Measurements from ENCODE around the gene KRTAP20-3.

Gene KRTAP20-3

DNA sequence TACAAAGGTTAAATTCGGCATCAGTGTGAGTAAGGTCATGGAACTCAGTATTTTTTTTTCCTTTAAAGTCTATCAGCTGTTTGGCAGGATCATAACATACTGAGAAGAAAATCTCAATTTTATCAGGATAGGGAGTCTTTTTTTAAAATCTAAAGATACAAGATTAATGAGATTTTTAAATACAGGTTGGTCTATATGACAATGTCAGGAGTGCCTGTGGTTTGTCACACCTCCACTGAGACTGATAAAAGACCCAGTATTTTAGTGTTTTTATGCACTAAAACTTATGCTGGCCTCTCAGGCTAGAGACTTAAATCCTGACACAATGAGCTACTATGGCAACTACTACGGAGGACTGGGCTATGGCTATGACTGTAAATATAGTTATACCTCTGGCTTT, at the start of gene KRTAP20-3:
TSS of gene KRTAP20-3 (plus strand) at position 301 of the 400 bp plus-strand sequence.
- DNase-seq (ENCODE audit: low read depth in 2 of 2), result no peak

DNA sequence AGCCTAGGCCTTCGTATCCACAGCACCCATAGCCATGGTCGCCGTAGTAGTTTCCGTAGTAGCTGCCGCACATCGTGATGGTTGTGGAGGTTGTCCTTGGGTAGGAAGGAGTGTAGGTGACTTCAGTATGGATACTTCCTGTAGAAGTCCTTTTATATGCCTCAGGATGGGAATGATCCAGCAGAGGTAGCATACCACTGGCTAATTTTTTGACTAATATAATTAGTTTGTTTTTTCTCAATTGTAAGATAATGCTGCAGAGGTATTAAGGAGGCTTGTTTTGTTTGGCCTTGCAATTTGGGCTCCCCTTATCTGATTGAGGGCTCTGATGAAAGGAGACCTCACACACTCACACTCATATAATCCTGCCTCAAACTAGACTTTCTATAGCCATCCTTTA, 43.9 kb upstream of the KRTAP20-3 start, which contains the start of gene KRTAP6-2:
TSS of gene KRTAP6-2 (minus strand) at position 101 of the 400 bp plus-strand sequence. CDS start at position 73, 28 bp downstream.
- no peak for DNase-seq (ENCODE audit: low read depth in 2 of 2)

DNA sequence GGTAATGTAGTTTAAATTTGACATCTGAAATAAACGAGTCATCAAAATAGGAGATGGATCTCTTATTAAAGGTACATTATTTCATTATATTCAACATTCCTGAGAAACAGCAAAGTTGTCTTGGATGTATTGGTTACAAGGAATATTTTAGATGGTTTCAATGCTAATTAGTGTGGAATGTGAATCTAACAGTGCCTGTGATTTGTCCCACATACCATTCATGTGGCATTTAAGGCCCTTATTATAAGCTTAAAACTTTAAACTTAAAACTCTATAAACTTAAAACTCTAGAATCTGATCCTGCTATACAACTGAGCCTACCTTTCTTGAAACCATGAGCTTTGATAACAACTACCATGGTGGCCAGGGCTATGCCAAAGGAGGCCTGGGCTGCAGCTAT, 41.9 kb upstream of the KRTAP20-3 start, which contains the start of gene KRTAP22-1:
TSS of gene KRTAP22-1 (plus strand) at position 301 of the 400 bp plus-strand sequence.
- no peak for DNase-seq (ENCODE audit: low read depth in 2 of 2)

DNA sequence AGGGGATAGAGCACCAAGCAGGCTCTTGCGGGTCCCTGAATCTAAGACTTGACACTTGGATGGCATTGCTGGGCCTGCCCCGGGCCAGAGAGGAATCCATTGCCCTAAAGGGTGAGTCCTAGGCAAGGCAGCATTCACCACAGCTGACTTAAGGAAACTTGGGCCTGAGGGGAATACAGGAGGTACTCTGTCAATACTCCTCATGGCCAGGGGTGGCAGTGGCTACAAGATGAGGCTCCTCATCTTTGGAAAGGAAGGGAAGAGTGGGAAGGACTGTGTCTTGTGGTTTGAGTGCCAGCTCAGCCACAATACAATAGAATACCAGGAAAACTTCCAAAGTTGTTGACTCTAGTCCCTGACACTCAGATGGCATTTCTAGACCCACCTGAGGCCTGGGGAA, 36.7 kb upstream of the KRTAP20-3 start:
- DNase-seq (ENCODE audit: low read depth in 2 of 2), result no peak

DNA sequence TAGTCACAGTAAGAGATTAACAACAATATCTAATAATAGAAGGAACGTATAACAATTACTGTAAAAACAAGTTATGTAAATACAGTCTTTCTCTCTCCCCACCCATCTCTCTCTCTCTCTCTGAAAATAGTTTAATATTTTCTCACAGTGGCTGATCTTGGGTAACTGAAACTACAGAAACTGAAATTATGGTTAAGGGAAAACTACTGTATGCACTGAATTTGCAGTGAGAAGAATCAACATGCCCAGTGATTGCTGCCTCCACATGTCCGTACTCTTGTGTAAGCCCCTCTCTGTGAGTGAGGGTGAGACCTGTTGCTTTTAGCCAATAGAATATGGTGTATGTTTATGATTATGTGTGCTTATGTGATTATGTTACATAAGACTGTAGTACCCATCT, 30.5 kb upstream of the KRTAP20-3 start:
- no peak for DNase-seq (ENCODE audit: low read depth in 2 of 2)

DNA sequence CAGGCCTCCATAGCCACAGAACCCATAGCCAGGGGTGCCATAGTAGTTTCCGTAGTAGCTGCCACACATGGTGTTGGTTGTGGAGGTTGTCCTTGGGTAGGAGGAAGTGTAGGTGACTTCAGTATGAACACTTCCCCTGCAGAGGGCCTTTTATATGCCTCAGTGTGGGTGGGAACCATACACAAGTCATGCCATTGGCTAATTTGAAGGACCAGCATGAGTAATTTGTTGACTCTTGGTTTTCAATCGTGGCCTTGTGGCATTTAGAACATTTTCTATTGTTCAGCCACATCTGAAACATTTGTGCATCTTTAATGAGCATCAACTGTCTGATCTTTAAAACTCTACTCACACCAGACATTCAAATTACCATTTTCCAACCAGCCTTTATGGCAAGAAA, 28.8 kb upstream of the KRTAP20-3 start, which contains the start of gene KRTAP6-1:
TSS of gene KRTAP6-1 (minus strand) at position 95 of the 400 bp plus-strand sequence. CDS start at position 69, 26 bp downstream.
- DNase-seq (ENCODE audit: low read depth in 2 of 2), result no peak

DNA sequence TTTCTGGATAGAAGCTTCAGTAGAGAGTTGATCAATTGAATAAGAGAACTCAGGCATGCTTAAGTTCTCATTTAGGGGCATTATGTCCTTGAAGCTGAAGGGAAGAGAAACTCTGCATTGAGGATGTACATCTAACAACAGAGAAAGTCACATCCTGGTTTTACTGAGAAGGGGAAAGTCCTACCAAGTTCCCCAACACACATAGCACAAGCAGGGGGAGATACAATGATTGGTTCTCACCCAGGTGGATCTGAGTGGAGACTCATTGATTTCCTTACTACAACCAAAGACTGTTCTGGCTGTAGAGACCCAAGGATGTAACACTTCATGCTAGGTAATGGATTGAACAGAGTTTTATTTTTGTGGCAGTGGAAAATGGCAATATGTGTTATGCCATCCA, 27.5 kb upstream of the KRTAP20-3 start:
- DNase-seq (ENCODE audit: low read depth in 2 of 2), result no peak

DNA sequence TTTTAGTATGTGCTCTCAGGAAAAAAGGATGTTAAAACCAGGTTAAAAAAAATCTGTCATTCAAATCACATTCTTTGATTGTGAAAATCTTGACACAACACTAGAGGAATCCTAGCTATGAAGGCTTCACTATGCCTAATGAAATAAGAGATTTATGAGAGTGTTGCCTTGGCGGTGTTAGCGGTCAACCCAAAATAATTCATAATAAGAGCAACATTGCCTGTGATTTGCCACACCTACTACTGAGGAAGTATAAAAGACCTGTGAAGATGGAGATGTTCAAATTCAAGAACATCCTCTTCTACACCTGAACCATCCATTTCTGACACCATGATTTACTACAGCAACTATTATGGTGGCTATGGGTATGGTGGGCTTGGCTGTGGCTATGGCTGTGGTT, 26.5 kb upstream of the KRTAP20-3 start, which contains the start of gene KRTAP20-1:
TSS of gene KRTAP20-1 (plus strand) at position 301 of the 400 bp plus-strand sequence. CDS start at position 331, 30 bp downstream.
- DNase-seq (ENCODE audit: low read depth in 2 of 2), result no peak

DNA sequence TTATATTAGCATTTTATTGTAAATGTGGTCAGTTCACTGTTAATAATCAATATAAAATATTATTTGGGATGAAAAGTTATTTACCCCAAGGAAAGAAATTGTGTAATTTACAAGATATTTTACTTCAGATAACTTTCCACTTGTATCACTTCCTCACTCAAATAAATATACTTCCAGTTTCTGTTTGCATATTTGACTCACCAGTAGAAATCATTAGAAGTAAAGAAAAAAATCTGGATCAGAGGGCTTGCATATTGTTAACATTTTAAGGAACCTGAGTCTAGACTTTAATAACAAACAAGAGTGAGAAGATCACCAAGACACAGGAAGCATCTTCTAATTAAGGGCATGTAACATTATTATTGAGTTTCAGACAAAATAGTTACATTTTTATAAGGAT, 22.6 kb upstream of the KRTAP20-3 start:
- DNase-seq (ENCODE audit: low read depth in 2 of 2), result no peak

DNA sequence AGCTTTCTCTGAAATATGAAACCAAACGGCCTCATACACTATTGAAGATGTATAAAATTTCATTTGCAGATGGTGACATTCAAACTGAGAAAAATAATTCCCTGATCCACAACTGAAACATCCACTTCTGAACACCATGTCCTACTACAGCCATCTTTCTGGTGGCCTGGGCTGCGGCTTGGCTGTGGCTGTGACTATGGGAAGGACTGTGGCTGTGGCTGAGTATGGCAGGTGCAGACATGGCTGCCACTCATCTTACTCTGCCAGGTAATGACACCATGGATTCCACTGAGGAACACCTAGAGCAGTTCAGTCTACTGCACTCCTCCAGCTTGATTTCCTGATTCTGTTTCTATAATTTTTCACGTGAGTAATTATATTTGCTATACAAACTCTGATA, 22.1 kb upstream of the KRTAP20-3 start, which contains the start of gene KRTAP20-4:
TSS of gene KRTAP20-4 (plus strand) at position 106 of the 400 bp plus-strand sequence.
- DNase-seq (ENCODE audit: low read depth in 2 of 2), result no peak

DNA sequence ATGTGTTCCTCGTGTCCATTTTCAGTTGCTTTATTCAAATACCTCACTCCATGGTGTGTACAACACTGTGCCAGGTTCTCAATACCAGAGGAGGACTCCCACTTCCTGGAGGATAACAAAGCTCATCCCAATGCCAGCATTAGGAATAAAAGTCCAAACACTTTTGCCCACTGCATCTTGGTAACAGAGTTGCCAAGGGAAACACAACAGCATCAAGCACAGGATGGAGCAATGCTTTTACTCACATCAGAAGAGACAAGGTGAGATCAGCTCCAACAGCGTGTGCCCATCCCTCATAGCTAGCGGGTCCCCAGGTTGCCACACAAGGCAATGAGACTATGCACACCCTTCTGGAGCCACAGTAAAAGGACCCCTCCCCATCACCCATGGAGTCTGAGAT, 19.3 kb upstream of the KRTAP20-3 start:
- DNase-seq (ENCODE audit: low read depth in 2 of 2), result no peak

DNA sequence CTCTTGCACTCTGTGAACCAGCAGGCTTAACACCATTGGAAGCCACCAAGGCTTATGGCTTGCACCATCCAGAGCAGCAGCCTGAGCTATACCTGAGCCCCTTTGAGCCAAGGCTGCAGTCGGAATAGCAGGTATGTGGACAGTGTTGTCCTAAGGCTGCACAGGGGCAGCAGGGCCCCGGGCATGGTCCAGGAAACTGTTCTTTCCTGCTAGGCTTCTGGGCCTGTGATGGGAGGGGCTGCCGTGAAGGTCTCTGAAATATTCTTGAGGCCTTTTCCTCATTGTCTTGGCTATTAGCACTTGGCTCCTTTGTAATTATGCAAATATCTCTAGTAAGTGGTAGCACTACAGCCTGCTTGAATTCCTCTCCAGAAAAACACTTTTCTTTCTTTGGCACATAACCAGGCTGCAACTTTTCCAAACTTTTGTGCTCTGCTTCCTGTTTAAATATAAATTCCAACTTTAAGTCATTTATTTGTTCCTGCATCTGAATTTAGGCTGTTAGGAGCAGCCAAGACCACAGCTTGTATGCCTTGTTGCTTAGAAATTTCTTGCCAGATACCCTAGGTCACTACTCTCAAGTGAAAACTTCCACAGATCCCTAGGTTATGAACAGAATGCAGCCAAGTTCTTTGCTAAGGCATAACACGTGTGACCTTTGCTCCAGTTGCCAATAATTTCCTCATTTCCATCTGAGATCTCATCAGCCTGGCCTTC, 17.1 kb upstream of the KRTAP20-3 start:
- DNase-seq (ENCODE audit: low read depth in 2 of 2), result no peak

DNA sequence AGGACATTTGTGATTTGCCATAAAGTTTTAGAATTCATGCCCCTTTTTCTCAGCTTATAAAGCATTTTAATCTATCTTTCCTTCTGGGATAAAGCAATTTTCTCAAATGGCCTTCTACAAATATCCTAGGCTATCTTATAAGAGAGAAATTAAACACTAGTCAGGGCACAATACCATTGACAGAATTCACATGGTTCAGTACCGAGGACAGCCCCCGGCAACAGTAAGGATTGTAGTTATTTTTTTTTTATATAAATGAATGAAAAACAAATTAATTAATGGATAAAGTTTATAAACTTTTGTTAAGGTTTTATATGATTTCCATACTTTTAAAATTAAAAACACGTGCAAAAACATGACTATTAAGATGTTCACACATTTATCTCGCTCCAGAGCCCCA, 14.6 kb upstream of the KRTAP20-3 start:
- no peak for DNase-seq (ENCODE audit: low read depth in 2 of 2)

DNA sequence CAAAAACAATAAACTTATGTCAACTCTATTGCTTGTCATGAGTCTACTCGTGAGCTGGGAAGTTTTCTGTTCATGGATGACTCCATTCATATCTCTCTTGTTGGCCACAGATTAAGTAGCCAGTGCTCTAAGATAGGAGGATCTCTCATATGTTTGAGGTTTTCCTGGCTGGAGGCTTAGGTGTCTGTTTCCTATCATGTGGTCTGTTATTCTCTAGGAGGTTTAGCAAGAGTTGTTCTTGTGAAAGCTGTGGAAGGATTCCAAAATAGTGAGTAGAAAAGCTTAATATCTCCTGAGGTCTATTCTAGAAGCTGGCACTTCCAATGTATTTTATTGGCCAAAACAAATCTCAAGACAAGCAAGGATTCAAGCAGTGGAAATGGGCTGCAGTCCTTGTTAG, 13.5 kb upstream of the KRTAP20-3 start:
- DNase-seq (ENCODE audit: low read depth in 2 of 2), result no peak

DNA sequence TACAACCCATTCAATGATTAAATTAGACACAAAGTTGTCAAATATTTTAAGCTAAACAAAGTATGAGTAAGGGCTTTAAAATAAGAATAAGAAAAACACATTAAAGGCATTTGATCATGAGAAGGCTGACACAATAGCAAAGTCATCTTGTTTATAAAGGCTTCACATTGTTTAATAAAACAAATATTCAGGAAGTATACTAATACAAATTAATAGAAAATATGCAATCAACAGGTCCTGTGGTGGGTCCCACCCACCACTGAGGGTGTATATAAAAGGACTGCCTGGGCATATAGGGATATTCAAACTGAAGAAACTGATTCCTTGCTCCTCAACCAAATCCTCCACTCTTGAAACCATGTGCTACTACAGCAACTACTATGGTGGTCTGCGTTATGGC, 7.8 kb upstream of the KRTAP20-3 start, which contains the start of gene KRTAP20-2:
TSS of gene KRTAP20-2 (plus strand) at position 301 of the 400 bp plus-strand sequence. CDS start at position 359, 58 bp downstream.
- DNase-seq (ENCODE audit: low read depth in 2 of 2), result no peak

DNA sequence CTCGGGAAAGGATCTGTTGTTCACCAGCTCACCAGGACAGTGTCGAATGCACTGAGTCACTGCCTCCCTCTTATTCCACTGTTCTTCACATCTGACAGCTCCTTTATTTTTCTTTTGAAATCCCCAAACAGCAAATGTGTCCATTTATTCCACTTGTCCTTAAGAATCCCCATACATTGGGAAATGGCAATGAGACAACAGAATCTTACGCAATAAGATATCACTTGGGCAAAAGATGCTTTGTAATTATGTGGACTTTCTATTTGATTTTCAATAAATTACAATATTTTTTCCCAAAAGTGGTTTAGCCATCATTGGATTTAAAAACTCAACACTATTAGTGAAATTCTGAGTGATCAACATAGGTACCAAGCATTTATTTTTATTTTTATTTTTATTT, 4.0 kb upstream of the KRTAP20-3 start:
- DNase-seq (ENCODE audit: low read depth in 2 of 2), result no peak

DNA sequence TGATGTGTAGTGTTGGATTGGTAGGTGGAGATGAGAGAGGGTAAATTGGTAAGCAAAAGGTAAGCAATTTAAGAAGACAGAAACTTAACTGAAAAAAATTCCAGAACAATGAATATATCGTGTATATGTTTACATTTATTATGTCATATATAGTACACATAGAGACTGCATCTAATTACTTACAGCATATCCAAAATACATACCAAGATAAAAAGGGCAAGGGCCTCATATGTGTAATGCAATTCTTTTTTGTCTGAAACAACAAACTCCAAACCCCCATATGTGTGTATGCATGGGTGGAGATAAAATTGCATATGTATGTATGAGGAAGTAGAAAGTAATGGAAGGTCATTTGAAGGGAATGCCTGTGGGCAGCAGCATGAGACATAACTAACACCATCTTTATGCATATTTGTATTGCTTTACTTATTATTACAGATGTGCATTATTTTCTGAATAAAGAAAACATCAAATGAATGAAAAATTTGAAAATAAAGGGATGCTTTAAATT, 4.3 kb downstream of the KRTAP20-3 start:
- DNase-seq (ENCODE audit: low read depth in 2 of 2), result no peak

DNA sequence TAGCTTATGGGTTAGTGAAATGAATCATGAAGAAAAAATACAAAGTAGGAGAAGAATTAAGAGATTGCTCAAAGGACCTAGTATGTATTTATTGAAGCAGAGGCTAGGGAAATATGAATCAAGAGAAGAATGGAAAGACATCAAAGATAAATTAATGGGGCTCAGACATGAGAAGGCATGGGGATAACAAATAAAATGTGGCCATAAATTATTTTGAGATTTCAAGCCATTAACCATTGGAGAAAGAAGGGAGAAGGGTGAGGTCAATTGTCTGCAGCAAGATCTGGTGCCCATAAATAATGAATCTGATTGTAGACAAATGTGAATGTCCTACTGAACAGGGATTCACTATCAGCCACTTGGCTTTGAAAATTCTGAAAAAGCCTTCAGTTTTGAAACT, 10.2 kb downstream of the KRTAP20-3 start:
- no peak for DNase-seq (ENCODE audit: low read depth in 2 of 2)

DNA sequence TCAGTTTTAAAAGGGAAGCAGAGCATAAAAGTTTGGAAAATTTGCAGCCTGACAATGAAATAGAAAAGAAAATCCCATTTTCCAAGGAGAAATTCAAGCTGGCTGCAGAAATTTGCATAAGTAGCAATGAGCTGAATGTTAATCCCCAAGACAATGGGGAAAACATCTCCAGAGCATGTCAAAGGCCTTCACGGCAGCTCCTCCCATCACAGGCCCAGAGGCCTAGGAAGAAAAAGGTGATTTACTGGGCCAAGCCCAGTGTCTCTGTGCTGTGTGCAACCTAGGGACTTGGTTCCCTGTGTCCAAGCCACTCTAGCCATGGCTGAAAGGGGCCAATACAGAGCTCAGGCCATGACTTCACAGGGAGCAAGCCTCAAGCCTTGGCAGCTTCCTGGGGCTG, 26.1 kb downstream of the KRTAP20-3 start:
- no peak for DNase-seq (ENCODE audit: low read depth in 2 of 2)

DNA sequence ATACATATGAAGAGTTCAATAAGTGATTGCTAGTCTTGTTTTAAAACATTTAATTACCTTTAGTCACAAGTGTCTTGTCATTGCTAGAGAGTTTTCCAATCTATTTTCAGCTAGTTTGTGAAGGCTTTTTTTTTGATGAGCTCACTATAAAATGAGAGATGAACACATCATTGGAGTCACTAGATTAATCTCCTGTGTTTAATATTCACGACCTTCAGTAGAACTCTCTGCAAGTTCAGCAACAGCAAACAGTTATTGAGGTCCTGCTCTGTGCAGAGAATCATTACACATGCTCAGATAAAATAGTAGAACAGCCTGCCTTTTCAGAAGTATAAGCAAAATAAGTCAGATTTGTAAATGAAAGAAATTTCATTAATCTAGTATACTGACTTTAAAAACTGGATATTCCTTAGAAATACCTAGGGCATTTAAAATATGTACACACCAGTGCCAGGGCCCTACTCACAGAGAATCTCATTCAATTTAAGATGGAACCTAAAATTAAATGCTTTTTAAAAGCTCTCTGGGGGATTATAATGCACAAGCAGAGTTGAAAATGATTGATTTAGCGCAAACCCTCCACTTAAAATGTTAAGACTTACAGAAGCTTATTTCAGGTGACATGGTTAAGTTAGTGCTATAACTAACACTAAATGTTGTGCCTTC, 30.5 kb downstream of the KRTAP20-3 start:
- no peak for DNase-seq (ENCODE audit: low read depth in 2 of 2)

DNA sequence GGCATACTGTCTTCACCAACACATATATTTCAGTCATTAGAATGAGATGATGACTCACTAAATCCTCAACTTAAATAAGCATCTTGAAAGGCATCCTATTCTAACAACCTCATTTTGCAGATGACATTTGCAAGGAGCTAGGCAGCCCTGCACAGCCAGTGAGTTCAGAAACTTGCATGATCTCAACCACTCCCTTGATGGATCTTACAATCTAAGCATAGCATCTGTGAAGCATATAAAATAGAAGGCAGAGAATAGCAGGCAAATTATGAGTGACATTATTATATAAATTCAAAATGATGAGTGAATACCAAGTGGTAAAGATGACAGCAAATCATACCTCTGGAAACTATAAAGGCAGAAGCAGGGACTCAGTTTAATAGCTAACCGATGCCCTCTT, 31.6 kb downstream of the KRTAP20-3 start:
- no peak for DNase-seq (ENCODE audit: low read depth in 2 of 2)

DNA sequence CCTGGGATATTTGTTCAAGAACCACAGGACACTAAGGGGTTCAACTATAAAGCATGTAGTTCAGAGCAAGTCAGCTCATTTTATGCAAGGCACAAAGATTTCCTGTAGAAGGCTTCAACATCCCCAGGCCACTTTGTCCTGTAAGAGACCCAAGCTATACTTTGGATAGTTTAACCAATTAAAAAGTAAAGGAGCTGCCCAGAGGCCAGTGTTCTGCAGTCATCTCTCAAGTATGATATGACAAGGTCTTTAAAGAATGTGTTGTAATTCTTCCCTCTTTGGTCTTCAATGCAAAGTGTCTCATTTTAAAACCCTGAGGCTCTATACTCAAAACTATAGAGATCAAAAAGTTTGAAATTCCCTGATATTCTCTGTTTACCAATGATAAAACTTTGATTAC, 34.1 kb downstream of the KRTAP20-3 start:
- DNase-seq (ENCODE audit: low read depth in 2 of 2), result no peak

DNA sequence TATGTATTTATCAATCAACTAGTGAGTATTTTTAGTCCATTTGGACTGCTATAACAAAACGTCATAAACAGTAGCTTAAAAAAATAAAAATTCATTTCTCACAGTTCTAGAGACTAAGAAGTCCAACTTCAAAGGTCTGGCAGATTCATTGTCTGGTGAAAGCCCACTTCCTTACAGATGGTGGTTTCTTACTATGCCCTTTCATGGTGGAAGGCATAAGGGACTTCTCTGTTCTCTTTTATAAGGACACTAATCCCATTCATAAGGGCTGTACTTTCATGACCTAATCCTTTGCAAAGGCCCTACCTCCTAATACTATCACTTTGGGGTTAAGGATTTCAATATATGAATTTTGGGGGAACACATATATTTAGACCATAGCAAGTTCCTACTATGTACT, 37.9 kb downstream of the KRTAP20-3 start:
- no peak for DNase-seq (ENCODE audit: low read depth in 2 of 2)

All from stimulated activated CD8-positive, alpha-beta memory T cell treated with anti-CD3 and anti-CD28 coated beads, Interleukin-7, amount 100 ng/mL, for 4 hours (primary cell).